NCI-H2107 treated with DMSO at 0.1 percent for 48 hours (cell line): Measurements from ENCODE around the gene LANCL2.
A peak's percentile ranks its signal among the peaks of the same experiment; 100 is the strongest.
"Not testable (repeated sequence)": the region's sequence is repeated elsewhere in the genome, so short reads cannot be mapped to it uniquely, and the experiment has no call there.

ENCODE experiments used
- DNase-seq: peaks from one replicate; lab custom pipeline; 2025; ENCODE audit not compliant: unreplicated experiment; lab: John Stamatoyannopoulos, UW

Gene LANCL2

GRCh38 chr7:55365205-55365674 lies at the start of gene LANCL2:
Gene LANCL2, plus strand, starts transcription at chr7:55365337. Its CDS starts 689 bp downstream, at chr7:55366026.
- DNase-seq: peak; percentile 31

GRCh38 chr7:55325371-55325792 lies 39.8 kb upstream of the LANCL2 start:
- DNase-seq: no peak

- no peak for DNase-seq
These were observed 38.9 kb upstream of the LANCL2 start for GRCh38 chr7:55326081-55326835.

- DNase-seq: no peak
These were observed 38.1 kb upstream of the LANCL2 start for GRCh38 chr7:55326945-55327626.

GRCh38 chr7:55335151-55335550 lies 30.0 kb upstream of the LANCL2 start:
- DNase-seq: no peak

- no peak for DNase-seq
These were observed 29.4 kb upstream of the LANCL2 start for GRCh38 chr7:55335786-55336185.

- no peak for DNase-seq
These were observed 28.6 kb upstream of the LANCL2 start for GRCh38 chr7:55336540-55336939.

GRCh38 chr7:55339033-55340000 lies 25.8 kb upstream of the LANCL2 start:
- DNase-seq: no peak

- no peak for DNase-seq
These were observed 22.8 kb upstream of the LANCL2 start for GRCh38 chr7:55342216-55342871.

- no peak for DNase-seq
These were observed 21.9 kb upstream of the LANCL2 start for GRCh38 chr7:55343002-55343781.

GRCh38 chr7:55343860-55344606 lies 21.1 kb upstream of the LANCL2 start:
- DNase-seq: no peak

GRCh38 chr7:55344840-55345239 lies 20.3 kb upstream of the LANCL2 start:
- DNase-seq: no peak

- no peak for DNase-seq
These were observed 19.8 kb upstream of the LANCL2 start for GRCh38 chr7:55345292-55345691.

GRCh38 chr7:55348502-55348901 lies 16.6 kb upstream of the LANCL2 start:
- DNase-seq: no peak

- no peak for DNase-seq
These were observed 16.0 kb upstream of the LANCL2 start for GRCh38 chr7:55349121-55349520.

- DNase-seq: no peak
These were observed 14.9 kb upstream of the LANCL2 start for GRCh38 chr7:55350281-55350680.

- DNase-seq: no peak
These were observed 13.9 kb upstream of the LANCL2 start for GRCh38 chr7:55351263-55351662.

- DNase-seq: not testable (repeated sequence)
These were observed 12.2 kb upstream of the LANCL2 start for GRCh38 chr7:55352947-55353273.

- no peak for DNase-seq
These were observed 4.7 kb upstream of the LANCL2 start for GRCh38 chr7:55360486-55360885.
